ENCODE measurements around the gene RORB. TPM values are rescaled to one million over a fixed set of nuclear protein-coding genes. Genes with fewer than 3 reads are reported as not detected.

The RORB gene
- total RNA-seq, 4 donors from 2014 or later = 2.0 to 3.6 (median 3.0) TPM

DNA sequence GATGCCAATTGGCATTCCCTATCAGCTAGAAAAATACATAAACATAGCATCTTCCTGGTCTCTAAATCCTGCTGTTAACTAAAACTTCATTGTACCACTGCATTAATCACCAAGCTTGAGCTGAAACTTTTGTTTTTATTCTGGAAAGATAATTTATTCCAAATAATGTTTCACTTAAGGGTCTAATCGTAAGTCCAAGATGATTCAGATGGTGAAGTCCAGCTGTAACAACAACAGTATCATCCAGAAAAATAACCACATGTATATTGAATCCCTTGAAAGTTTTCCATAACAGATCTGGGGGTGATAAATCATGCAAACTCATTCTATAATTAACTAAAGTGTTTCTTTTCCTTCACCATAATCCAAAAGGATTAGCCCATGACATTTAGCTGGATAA lies 23.9 kb downstream of the RORB start:
- Histone ChIP-seq H3K27ac (no peak overlapping the region), H3K27me3 (no peaks in the 10 kb centered on the region), H3K9me3 (no peaks in the 10 kb centered on the region), H3K4me3 (no peak overlapping the region), H3K36me3 (no peaks in the 10 kb centered on the region), H3K4me1 (no peaks in the 10 kb centered on the region)
- no peak for TF ChIP-seq EP300 (IDR thresholded peaks at IDR 0.05)
- TF ChIP-seq, protein P1, sequence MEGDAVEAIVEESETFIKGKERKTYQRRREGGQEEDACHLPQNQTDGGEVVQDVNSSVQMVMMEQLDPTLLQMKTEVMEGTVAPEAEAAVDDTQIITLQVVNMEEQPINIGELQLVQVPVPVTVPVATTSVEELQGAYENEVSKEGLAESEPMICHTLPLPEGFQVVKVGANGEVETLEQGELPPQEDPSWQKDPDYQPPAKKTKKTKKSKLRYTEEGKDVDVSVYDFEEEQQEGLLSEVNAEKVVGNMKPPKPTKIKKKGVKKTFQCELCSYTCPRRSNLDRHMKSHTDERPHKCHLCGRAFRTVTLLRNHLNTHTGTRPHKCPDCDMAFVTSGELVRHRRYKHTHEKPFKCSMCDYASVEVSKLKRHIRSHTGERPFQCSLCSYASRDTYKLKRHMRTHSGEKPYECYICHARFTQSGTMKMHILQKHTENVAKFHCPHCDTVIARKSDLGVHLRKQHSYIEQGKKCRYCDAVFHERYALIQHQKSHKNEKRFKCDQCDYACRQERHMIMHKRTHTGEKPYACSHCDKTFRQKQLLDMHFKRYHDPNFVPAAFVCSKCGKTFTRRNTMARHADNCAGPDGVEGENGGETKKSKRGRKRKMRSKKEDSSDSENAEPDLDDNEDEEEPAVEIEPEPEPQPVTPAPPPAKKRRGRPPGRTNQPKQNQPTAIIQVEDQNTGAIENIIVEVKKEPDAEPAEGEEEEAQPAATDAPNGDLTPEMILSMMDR (IDR thresholded peaks at IDR 0.05) = no peak
- no peak for TF ChIP-seq POLR2A (IDR thresholded peaks at IDR 0.05)
- WGBS, 2 donors = 53 to 57% methylated on average over 1 of the region's 1 CpG
- DNase-seq (ENCODE audit: low spot score in 2 of 2) = no peak

DNA sequence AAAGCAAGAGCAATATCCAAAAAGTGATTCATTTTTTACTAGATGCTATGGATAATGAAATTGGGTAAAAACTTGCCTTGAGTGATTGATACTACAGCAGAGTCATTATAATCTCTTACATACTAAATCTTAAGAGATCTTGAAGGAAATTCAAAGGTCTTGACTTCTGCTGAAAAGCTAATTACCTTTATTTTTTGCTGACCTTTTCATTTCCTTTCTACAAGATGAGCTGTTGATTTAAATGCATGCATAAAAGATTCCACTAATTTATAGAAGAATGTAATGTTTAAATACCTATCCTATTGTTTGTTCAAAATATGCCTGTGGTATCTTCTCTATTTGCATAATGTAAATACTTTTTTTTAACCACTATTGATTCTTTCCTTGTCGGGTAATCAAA lies 27.2 kb downstream of the RORB start:
- 65 to 88% methylated on average over 1 of the region's 1 CpG for WGBS, 2 donors

DNA sequence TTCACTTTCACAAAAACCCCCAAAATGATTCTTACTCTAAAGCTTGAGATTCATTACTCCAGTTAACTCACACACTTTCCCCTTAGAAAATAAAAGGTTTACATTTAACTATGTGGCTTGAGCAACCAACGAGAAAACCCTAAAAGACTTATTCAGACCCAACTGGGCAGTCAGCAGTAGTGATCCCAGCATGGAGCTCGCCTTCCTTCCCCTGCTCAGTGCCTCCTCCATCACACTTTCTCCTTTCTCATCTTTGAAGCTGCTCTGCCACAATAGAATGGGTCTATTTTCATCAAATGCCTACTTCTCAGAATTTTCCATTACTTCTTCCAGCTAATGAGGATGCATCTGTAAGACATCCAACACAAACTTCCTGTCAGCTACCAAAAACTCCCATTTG lies 29.1 kb downstream of the RORB start:
- no peaks in the 10 kb centered on the region for H3K27me3 ChIP-seq
- DNase-seq (ENCODE audit: low spot score in 2 of 2) = no peak
- no peak for TF ChIP-seq POLR2A (IDR thresholded peaks at IDR 0.05)
- TF ChIP-seq EP300 (IDR thresholded peaks at IDR 0.05) = no peak
- TF ChIP-seq, protein P1 (IDR thresholded peaks at IDR 0.05) = no peak
- no peaks in the 10 kb centered on the region for H3K4me1 ChIP-seq
- no peaks in the 10 kb centered on the region for H3K9me3 ChIP-seq
- H3K4me3 ChIP-seq = no peak overlapping the region
- WGBS, 2 donors = 66 to 67% methylated on average over 2 of the region's 2 CpGs
- no peak overlapping the region for H3K27ac ChIP-seq
- H3K36me3 ChIP-seq = no peaks in the 10 kb centered on the region

More for the DNA sequence above, 27.2 kb downstream of the RORB start:
- Histone ChIP-seq H3K27ac (no peak overlapping the region), H3K9me3 (no peaks in the 10 kb centered on the region), H3K4me3 (no peak overlapping the region), H3K4me1 (no peaks in the 10 kb centered on the region), H3K27me3 (no peaks in the 10 kb centered on the region), H3K36me3 (no peaks in the 10 kb centered on the region)
- DNase-seq (ENCODE audit: low spot score in 2 of 2) = no peak
- TF ChIP-seq, protein P1 (IDR thresholded peaks at IDR 0.05) = no peak
- TF ChIP-seq POLR2A (IDR thresholded peaks at IDR 0.05) (no peak), EP300 (IDR thresholded peaks at IDR 0.05) (no peak)

DNA sequence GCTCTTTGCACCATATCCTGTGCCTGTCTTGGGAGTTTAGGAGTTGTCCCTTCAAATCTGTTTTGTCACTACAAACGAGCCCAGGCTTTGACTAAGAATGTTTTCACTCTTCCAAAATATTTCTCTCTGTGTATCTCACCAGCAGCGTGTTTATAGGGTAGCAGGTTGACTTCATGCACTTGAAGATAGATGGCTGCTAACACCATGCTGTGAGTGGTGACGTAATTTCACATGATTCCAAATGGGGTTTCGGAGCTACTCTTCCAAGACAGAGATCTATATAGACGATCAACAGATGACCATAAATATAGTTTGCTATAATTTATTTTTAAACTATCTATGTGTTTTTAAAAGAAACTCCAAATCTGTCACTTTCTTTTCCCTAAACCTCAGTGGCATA lies 30.6 kb downstream of the RORB start:
- Histone ChIP-seq H3K4me3 (no peak overlapping the region), H3K27me3 (no peaks in the 10 kb centered on the region), H3K36me3 (no peaks in the 10 kb centered on the region), H3K9me3 (no peaks in the 10 kb centered on the region), H3K27ac (no peak overlapping the region), H3K4me1 (no peaks in the 10 kb centered on the region)
- no peak for DNase-seq (ENCODE audit: low spot score in 2 of 2)
- 80% methylated on average over 5 of the region's 5 CpGs for WGBS, 2 donors
- TF ChIP-seq EP300 (IDR thresholded peaks at IDR 0.05) (no peak), POLR2A (IDR thresholded peaks at IDR 0.05) (no peak)
- TF ChIP-seq, protein P1 (IDR thresholded peaks at IDR 0.05) = no peak

DNA sequence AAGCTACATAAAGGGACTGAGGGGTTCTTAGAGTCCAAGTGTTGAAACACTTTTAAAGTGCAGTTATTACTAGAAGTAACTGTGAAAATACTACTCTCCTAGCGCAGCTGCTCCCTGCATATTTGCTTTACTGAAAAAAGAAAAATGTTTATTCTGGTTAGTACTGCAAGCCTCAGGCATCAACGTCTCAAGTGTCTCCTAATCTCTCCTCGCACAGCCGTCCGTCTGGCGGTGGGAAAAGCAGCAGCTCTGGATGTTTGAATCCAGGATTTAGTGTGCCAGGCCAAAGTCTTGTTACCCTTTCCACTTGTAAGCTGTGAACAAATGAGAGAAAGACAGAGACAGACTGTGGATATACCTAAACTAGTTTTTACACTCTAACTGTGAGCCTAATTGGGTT lies 31.1 kb downstream of the RORB start:
- H3K27me3 ChIP-seq = no peaks in the 10 kb centered on the region
- H3K4me1 ChIP-seq = no peaks in the 10 kb centered on the region
- DNase-seq (ENCODE audit: low spot score in 2 of 2) = no peak
- 57 to 63% methylated on average over 6 of the region's 6 CpGs for WGBS, 2 donors
- no peaks in the 10 kb centered on the region for H3K9me3 ChIP-seq
- H3K4me3 ChIP-seq = no peak overlapping the region
- H3K36me3 ChIP-seq = no peaks in the 10 kb centered on the region
- TF ChIP-seq POLR2A (IDR thresholded peaks at IDR 0.05) (no peak), EP300 (IDR thresholded peaks at IDR 0.05) (no peak)
- TF ChIP-seq, protein P1 (IDR thresholded peaks at IDR 0.05) = no peak
- H3K27ac ChIP-seq = no peak overlapping the region

All from tibial nerve (tissue), 4 donors.